Fibroblast of villous mesenchyme (primary cell): ENCODE data around the gene ABCC2. TPM values are rescaled to one million over a fixed set of nuclear protein-coding genes. Genes with fewer than 3 reads are reported as not detected.
"Not testable (repeated sequence)": the region's sequence is repeated elsewhere in the genome, so short reads cannot be mapped to it uniquely, and the experiment has no call there.

Source experiments
- DNase-seq: peaks from one replicate; pipeline ENCODE4 v3.0.0-alpha.2; 2010; ENCODE audit warnings: low read depth
- H3K4me3 ChIP-seq: 2 replicates; pipeline ENCODE4 v1.5.1; 2011; ENCODE audit warnings: low read depth, mild to moderate bottlenecking, low read length
- total RNA-seq: library from RNA; depleted of rRNA; stranded (reverse); fragments of >200 nt; gene quantifications from 2 replicates; pipeline ENCODE4 v1.2.3, GENCODE V29; 2012
- TF ChIP-seq, protein P1 (sequence below): IDR thresholded peaks from 2 replicates; pipeline ENCODE4 v1.5.1; 2012; ENCODE audit warnings: low read depth, mild to moderate bottlenecking, low read length; ENCODE audit not compliant: insufficient read depth

ABCC2 gene
- total RNA-seq, 1 donor = 0.43 TPM

DNA sequence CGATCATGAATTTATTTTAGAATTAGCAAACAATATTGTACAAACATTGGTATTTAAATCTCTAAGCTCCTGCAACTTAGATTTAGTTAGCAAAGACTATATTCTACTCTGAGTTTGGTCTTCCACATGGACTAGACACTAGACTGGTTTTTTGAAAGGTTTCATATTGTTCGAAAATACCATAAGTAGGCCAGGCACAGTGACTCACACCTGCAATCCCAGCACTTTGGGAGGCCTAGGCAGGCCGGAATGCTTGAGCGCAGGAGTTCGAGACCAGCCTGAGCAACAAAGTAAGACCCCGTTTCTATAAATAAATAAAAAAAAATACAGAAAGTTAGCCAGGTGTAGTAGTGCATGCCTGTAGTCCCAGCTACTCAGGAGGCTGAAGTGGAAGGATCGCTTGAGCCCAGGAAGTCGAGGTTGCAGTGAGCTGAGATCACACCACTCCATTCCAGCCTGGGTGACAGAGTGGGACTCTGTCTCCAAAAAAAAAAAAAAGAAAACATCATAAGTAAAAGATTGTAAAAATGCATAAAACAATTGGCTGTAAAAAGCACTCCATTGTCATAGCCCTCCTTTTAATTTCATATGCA, 73.1 kb downstream of the ABCC2 start:
- DNase-seq = no peak
- TF ChIP-seq, protein P1, sequence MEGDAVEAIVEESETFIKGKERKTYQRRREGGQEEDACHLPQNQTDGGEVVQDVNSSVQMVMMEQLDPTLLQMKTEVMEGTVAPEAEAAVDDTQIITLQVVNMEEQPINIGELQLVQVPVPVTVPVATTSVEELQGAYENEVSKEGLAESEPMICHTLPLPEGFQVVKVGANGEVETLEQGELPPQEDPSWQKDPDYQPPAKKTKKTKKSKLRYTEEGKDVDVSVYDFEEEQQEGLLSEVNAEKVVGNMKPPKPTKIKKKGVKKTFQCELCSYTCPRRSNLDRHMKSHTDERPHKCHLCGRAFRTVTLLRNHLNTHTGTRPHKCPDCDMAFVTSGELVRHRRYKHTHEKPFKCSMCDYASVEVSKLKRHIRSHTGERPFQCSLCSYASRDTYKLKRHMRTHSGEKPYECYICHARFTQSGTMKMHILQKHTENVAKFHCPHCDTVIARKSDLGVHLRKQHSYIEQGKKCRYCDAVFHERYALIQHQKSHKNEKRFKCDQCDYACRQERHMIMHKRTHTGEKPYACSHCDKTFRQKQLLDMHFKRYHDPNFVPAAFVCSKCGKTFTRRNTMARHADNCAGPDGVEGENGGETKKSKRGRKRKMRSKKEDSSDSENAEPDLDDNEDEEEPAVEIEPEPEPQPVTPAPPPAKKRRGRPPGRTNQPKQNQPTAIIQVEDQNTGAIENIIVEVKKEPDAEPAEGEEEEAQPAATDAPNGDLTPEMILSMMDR = no peak

DNA sequence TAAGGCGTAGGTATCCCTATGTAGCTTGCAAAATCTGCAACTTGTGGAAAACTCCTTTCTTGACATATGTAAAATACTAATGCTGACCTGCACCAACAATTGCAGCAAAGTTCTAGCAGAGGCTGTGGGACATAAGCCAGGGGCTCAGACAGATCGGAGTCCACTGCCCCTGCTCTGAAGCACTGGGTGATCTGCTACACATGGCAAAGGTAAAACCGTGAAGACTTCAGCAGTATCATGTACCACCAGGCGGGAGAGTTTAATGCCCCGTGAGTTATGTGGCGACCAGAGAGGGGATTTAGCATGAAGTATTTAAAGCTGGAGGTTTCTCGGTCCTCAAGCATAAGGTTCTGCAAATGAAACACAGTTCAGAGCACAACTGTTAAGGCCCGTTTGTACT, 76.4 kb downstream of the ABCC2 start:
- no peak overlapping the region for H3K4me3 ChIP-seq
- TF ChIP-seq, protein P1 = no peak
- no peak for DNase-seq

More for the DNA sequence above, 73.1 kb downstream of the ABCC2 start:
- no peak overlapping the region for H3K4me3 ChIP-seq

DNA sequence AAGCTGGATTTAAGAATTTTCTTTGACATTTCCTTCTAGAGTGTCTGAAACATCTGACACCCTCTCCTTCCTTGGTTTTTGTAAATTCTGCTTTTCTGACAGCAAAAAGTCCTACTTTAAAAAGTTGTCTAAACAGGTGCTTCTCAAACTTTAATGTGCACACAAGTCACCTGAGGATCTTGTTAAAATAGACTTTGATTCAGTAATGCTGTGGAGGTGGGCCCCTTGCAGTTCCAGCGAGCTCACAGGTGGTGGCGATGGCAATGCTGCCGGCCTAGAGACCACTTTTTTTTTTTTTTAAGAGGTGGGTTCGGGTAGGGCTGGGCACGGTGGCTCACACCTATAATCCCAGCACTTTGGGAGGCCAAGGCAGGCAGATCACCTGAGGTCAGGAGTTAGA, 77.1 kb downstream of the ABCC2 start:
- H3K4me3 ChIP-seq = no peak overlapping the region
- DNase-seq = peak; percentile 24
- TF ChIP-seq, protein P1 = peak; percentile 41

DNA sequence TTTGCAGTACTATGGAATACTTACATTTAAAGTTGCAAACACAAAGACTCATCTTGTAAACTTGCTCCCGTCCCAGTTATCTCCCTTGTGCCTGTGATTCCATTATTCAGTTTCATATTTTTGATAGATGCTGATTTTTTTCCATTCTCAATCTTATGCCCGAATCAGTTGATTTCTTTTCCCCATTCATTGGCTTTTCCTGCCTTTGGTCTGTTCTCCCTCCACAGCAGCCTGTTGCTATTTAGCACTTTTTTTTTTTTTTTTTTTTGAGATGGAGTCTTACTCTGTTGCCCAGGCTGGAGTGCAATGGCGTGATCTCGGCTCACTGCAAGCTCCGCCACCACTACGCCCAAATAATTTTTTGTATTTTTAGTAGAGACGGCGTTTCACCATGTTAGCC, 78.0 kb downstream of the ABCC2 start:
- TF ChIP-seq, protein P1 = no peak
- no peak for DNase-seq
- no peak overlapping the region for H3K4me3 ChIP-seq

DNA sequence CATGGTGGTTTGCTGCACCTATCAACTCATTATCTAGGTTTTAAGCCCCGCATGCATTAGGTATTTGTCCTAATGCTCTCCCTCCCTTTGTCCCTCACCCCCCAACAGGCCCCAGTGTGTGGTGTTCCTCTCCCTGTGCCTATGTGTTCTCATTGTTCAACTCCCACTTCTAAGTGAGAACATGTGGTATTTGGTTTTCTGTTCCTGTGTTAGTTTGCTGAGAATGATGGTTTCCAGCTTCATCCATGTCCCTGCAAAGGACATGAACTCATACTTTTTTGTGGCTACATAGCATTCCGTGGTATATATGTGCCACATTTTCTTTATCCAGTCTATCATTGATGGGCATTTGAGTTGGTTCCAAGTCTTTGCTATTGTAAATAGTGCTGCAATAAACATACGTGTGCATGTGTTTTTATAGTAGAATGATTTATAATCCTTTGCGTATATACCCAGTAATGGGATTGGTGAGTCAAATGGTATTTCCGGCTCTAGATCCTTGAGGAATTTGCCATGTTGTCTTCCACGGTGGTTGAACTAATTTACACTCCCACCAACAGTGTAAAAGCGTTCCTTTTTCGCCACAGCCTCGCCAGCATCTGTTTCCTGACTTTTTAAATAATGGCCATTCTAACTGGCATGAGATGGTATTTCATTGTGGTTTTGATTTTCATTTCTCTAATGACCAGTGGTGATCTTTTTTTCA, 81.2 kb downstream of the ABCC2 start:
- H3K4me3 ChIP-seq = not testable (repeated sequence)
- DNase-seq = peak; percentile 89

DNA sequence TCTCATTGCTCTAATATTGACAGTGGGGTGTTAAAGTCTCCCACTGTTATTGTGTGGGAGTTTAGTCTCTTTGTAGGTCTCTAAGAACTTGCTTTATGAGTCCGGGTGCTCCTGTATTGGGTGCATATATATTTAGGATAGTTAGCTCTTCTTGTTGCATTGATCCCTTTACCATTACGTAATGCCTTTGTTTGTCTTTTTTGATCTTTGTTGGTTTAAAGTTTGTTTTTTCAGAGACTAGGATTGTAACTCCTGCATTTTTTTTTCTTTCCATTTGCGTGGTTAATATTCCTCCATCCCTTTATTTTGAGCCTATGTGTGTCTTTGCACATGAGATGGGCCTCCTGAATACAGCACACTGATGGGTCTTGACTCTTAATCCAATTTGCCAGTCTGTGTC, 84.8 kb downstream of the ABCC2 start:
- DNase-seq = not testable (repeated sequence)

DNA sequence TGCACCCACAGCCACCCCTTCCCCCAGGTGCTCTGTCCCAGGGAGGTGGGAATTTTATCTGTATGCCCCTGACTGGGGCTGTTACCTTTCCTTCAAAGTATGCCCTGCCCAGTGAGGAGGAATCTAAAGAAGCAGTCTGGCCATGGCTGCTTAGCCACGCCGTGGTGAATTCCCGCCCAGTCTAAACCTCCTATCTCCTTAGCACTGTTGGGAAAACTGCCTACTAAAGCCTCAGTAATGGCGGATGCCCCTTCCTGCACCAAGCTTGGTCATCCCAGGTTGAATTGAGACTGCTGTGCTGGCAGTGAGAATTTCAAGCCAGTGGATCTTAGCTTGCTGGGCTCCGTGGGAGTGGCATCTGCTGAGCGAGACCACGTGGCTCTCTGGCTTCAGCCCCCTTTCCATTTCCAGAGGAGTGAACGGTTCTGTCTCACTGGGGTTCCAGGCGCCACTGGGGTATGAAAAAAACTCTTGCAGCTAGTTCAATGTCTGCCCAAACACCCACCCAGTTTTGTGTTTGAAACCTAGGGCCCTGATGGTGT, 87.2 kb downstream of the ABCC2 start:
- TF ChIP-seq, protein P1 = no peak
- no peak overlapping the region for H3K4me3 ChIP-seq
- DNase-seq = no peak

More for the DNA sequence above, 84.8 kb downstream of the ABCC2 start:
- H3K4me3 ChIP-seq = not testable (repeated sequence)

DNA sequence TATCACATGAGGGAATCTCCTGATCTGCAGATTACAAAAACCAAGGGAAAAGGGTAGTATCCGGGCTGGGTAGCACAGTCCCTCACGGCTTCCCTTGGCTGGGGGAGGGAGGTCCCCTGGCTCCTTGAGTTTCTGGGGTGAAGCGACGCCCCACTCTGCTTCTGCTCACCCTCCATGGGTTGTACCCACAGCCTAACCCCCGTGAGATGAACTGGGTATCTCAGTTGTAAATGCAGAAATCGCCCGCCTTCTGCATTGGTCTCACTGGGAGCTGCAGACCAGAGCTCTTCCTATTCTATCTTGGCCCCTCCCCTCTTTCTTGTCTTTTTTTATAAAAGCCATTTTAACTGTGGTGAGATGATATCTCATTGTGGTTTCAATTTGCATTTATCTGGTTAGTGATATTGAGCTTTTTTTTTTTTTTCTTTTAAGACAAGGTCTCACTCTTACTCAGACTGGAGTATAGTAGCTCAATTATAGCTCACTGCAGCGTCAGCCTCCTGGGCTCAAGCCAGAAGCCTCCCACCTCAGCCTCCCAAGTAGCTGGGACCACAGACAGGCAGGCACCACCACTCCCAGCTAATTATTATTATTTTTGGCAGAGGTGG, 87.8 kb downstream of the ABCC2 start:
- DNase-seq = no peak

More for the DNA sequence above, 87.8 kb downstream of the ABCC2 start:
- TF ChIP-seq, protein P1 = no peak
- no peak overlapping the region for H3K4me3 ChIP-seq
